WTC11 (cell line): ENCODE data around the gene PIGZ. TPM values are rescaled to one million over a fixed set of nuclear protein-coding genes. Genes with fewer than 3 reads are reported as not detected.

Source experiments
- ATAC-seq: fragments of 200-7000 bp; cut with Tn5 transposase; 2 replicates; pipeline ENCODE4 v1.10.0; 2021; ENCODE audit warnings: mild to moderate bottlenecking, moderate library complexity
- CTCF ChIA-PET: fragments of 300-600 bp; sonication (Branson Sonifier 250); formaldehyde crosslinking; loops from one replicate; lab custom pipeline; 2021; ENCODE audit warnings: antibody characterized with exemption; lab: Charles Lee
- POLR2A ChIA-PET: fragments of 350-600 bp; sonication (Branson Sonifier 250); formaldehyde crosslinking; loops from one replicate; lab custom pipeline; 2021; ENCODE audit warnings: antibody characterized with exemption; lab: Charles Lee
- DNase-seq: peaks from one replicate; pipeline ENCODE4 v3.0.0; 2021; ENCODE audit warnings: low spot score
- H3K27ac Mint-ChIP-seq: 2 replicates; pipeline ENCODE4 v1.8.0; 2021; ENCODE audit warnings: mixed read lengths
- H3K27me3 Mint-ChIP-seq: 2 replicates; pipeline ENCODE4 v1.8.0; 2021; ENCODE audit warnings: low read depth, mild to moderate bottlenecking, moderate library complexity, mixed read lengths
- H3K36me3 Mint-ChIP-seq: 2 replicates; pipeline ENCODE4 v1.8.0; 2021; ENCODE audit warnings: mixed read lengths
- H3K4me1 Mint-ChIP-seq: 2 replicates; pipeline ENCODE4 v1.8.0; 2022; ENCODE audit warnings: mixed read lengths
- H3K4me3 Mint-ChIP-seq: 2 replicates; pipeline ENCODE4 v1.8.0; 2021; ENCODE audit warnings: mild to moderate bottlenecking, moderate library complexity, mixed read lengths
- H3K9me3 Mint-ChIP-seq: 2 replicates; pipeline ENCODE4 v1.8.0; 2021; ENCODE audit warnings: mixed read lengths
- ATF1 ChIP-seq: sonication (generic); formaldehyde crosslinking; IDR thresholded peaks from 2 replicates; pipeline ENCODE4 v1.8.1; 2023; ENCODE audit warnings: mild to moderate bottlenecking, moderate library complexity, missing genetic modification reagents
- ATF3 ChIP-seq: sonication (generic); formaldehyde crosslinking; conservative IDR thresholded peaks from 2 replicates; pipeline ENCODE4 v1.8.1; 2022; ENCODE audit warnings: mild to moderate bottlenecking, missing genetic modification reagents
- CREB1 ChIP-seq: sonication (generic); formaldehyde crosslinking; IDR thresholded peaks from 2 replicates; pipeline ENCODE4 v1.8.0; 2023; ENCODE audit warnings: mild to moderate bottlenecking, missing genetic modification reagents
- E2F5 ChIP-seq: sonication (generic); formaldehyde crosslinking; IDR thresholded peaks from 2 replicates; pipeline ENCODE4 v1.8.1; 2022; ENCODE audit warnings: mild to moderate bottlenecking, moderate library complexity, missing genetic modification reagents
- ELF4 ChIP-seq: sonication (generic); formaldehyde crosslinking; IDR thresholded peaks from 2 replicates; pipeline ENCODE4 v1.8.1; 2022; ENCODE audit warnings: low read depth, mild to moderate bottlenecking, moderate library complexity, missing genetic modification reagents
- FOXP4 ChIP-seq: sonication (generic); formaldehyde crosslinking; IDR thresholded peaks from 2 replicates; pipeline ENCODE4 v1.8.0; 2022; ENCODE audit warnings: mild to moderate bottlenecking, missing genetic modification reagents
- GRHL2 ChIP-seq: fragments of 250-450 bp; sonication (Bioruptor Pico); IDR thresholded peaks from 2 replicates; pipeline ENCODE4 v1.8.0; 2022; ENCODE audit warnings: mild to moderate bottlenecking, moderate library complexity; ENCODE audit not compliant: insufficient replicate concordance, severe bottlenecking
- JUN ChIP-seq: sonication (generic); formaldehyde crosslinking; IDR thresholded peaks from 2 replicates; pipeline ENCODE4 v1.8.0; 2023; ENCODE audit warnings: mild to moderate bottlenecking, missing genetic modification reagents
- KAT7 ChIP-seq: sonication (generic); formaldehyde crosslinking; IDR thresholded peaks from 2 replicates; pipeline ENCODE4 v1.8.1; 2023; ENCODE audit warnings: missing genetic modification reagents, mild to moderate bottlenecking, borderline replicate concordance
- NR1H2 ChIP-seq: sonication (generic); formaldehyde crosslinking; IDR thresholded peaks from 2 replicates; pipeline ENCODE4 v1.9.0; 2021; ENCODE audit warnings: mild to moderate bottlenecking, moderate library complexity, missing genetic modification reagents
- NR2C2 ChIP-seq: sonication (generic); formaldehyde crosslinking; IDR thresholded peaks from 2 replicates; pipeline ENCODE4 v1.8.0; 2022; ENCODE audit warnings: mild to moderate bottlenecking, missing genetic modification reagents
- NR3C1 ChIP-seq: sonication (generic); formaldehyde crosslinking; conservative IDR thresholded peaks from 2 replicates; pipeline ENCODE4 v1.8.1; 2023; ENCODE audit warnings: low read depth, mild to moderate bottlenecking, missing genetic modification reagents
- PRDM15 ChIP-seq: sonication (generic); formaldehyde crosslinking; IDR thresholded peaks from 2 replicates; pipeline ENCODE4 v1.8.0; 2022; ENCODE audit warnings: missing genetic modification reagents
- PREB ChIP-seq: sonication (generic); formaldehyde crosslinking; IDR thresholded peaks from 2 replicates; pipeline ENCODE4 v1.8.1; 2022; ENCODE audit warnings: mild to moderate bottlenecking, missing genetic modification reagents, moderate library complexity, borderline replicate concordance
- TEAD1 ChIP-seq: sonication (generic); formaldehyde crosslinking; IDR thresholded peaks from 2 replicates; pipeline ENCODE4 v1.8.0; 2022; ENCODE audit warnings: mild to moderate bottlenecking, missing genetic modification reagents
- ZBTB21 ChIP-seq: sonication (generic); formaldehyde crosslinking; IDR thresholded peaks from 2 replicates; pipeline ENCODE4 v1.8.1; 2023; ENCODE audit warnings: mild to moderate bottlenecking, missing genetic modification reagents, borderline replicate concordance
- ZBTB43 ChIP-seq: sonication (generic); formaldehyde crosslinking; IDR thresholded peaks from 2 replicates; pipeline ENCODE4 v1.8.1; 2023; ENCODE audit warnings: mild to moderate bottlenecking, missing genetic modification reagents
- ZNF281 ChIP-seq: sonication (generic); formaldehyde crosslinking; IDR thresholded peaks from 2 replicates; pipeline ENCODE4 v1.8.0; 2023; ENCODE audit warnings: mild to moderate bottlenecking, missing genetic modification reagents
- ZNF423 ChIP-seq: fragments of 250-450 bp; sonication (Bioruptor Pico); IDR thresholded peaks from 2 replicates; pipeline ENCODE4 v2.1.2; 2022; ENCODE audit warnings: mild to moderate bottlenecking, moderate library complexity
- total RNA-seq: library from RNA; stranded (reverse); gene quantifications from 3 replicates; pipeline ENCODE4 v1.2.3, GENCODE V29; 2021

PIGZ gene
- total RNA-seq, 1 experiment from 2014 or later, result 0.37 TPM

GRCh38 chr3:196914866-196915265 lies 53.8 kb downstream of the PIGZ start:
- H3K36me3 Mint-ChIP-seq, result peaks cover 24% of the 10 kb centered on the region
- no peaks in the 10 kb centered on the region for H3K27me3 Mint-ChIP-seq
- peak; percentile 28 for DNase-seq
- peaks cover 9% of the 10 kb centered on the region for H3K9me3 Mint-ChIP-seq
- H3K27ac Mint-ChIP-seq, result no peak overlapping the region
- CTCF ChIA-PET, result interaction anchor here (0.9 kb wide), 1 partner anchor 46 kb away, joined by 3 read pairs; the partner anchor contains the start of gene SENP5
- H3K4me3 Mint-ChIP-seq, result no peak overlapping the region
- H3K4me1 Mint-ChIP-seq, result no peaks in the 10 kb centered on the region
- no peak for TF ChIP-seq ELF4 (CRISPR knock-in tag)
- no peak for TF ChIP-seq KAT7 (CRISPR knock-in tag)
- TF ChIP-seq PREB (CRISPR knock-in tag), result no peak
- no peak for TF ChIP-seq TEAD1 (CRISPR knock-in tag)
- TF ChIP-seq CREB1 (CRISPR knock-in tag), result no peak
- peak; percentile 88 for ATAC-seq
- POLR2A ChIA-PET, result no interaction called here

- H3K36me3 Mint-ChIP-seq, result peaks cover 52% of the 10 kb centered on the region
- H3K9me3 Mint-ChIP-seq, result no peaks in the 10 kb centered on the region
- TF ChIP-seq NR2C2, result no peak
- TF ChIP-seq FOXP4, result no peak
- TF ChIP-seq NR1H2 (CRISPR knock-in tag), result no peak
- no peak for TF ChIP-seq ATF3 (CRISPR knock-in tag)
- TF ChIP-seq ATF1 (CRISPR knock-in tag), result no peak
- TF ChIP-seq ZBTB21, result no peak
- TF ChIP-seq ZBTB43 (CRISPR knock-in tag), result no peak
- no peak for TF ChIP-seq ZNF281 (CRISPR knock-in tag)
- TF ChIP-seq ZNF423 (CRISPR knock-in tag), result no peak
- no peak for TF ChIP-seq E2F5 (CRISPR knock-in tag)
- TF ChIP-seq JUN (CRISPR knock-in tag), result no peak
- TF ChIP-seq GRHL2 (CRISPR knock-in tag), result no peak
- TF ChIP-seq NR3C1 (CRISPR knock-in tag), result no peak
- no peak for TF ChIP-seq PRDM15 (CRISPR knock-in tag)
- TF ChIP-seq, all 79 proteins: peak for 0
- H3K27me3 Mint-ChIP-seq, result no peaks in the 10 kb centered on the region
- DNase-seq, result no peak
- no peaks in the 10 kb centered on the region for H3K4me1 Mint-ChIP-seq
- CTCF ChIA-PET, result no interaction called here
- ATAC-seq, result no peak
- no peak overlapping the region for H3K4me3 Mint-ChIP-seq
- H3K27ac Mint-ChIP-seq, result no peak overlapping the region
- POLR2A ChIA-PET, result no interaction called here
Measured at GRCh38 chr3:196903740-196904139, 64.9 kb downstream of the PIGZ start.
